HCT116 (cell line): ENCODE data around the gene TUBB4B.

Experiments
- EGR1 ChIP-seq: IDR thresholded peaks from 2 replicates; pipeline ENCODE4 v1.6.1; 2012; ENCODE audit warnings: low read depth
- ELF1 ChIP-seq: IDR thresholded peaks from 2 replicates; pipeline ENCODE4 v1.6.1; 2012; ENCODE audit warnings: low read depth, borderline replicate concordance
- POLR2A ChIP-seq: IDR thresholded peaks from 2 replicates; pipeline ENCODE4 v1.7.0; 2011; ENCODE audit warnings: borderline replicate concordance; ENCODE audit not compliant: insufficient read depth, insufficient read length; ENCODE audit errors: extremely low read depth
- SRF ChIP-seq: IDR thresholded peaks from 2 replicates; pipeline ENCODE4 v1.6.1; 2012; ENCODE audit warnings: low read depth
- TF ChIP-seq, protein P1 (sequence below), 3 experiments: fragments of 200-600 bp in 1 of 3; sonication (generic) in 1 of 3; IDR thresholded peaks in 2 of 3; conservative IDR thresholded peaks in 1 of 3; 2 replicates each; pipeline ENCODE4 v1.5.1; 2012 to 2017; ENCODE audit warnings: low read depth in 2 of 3, low read length in 2 of 3, antibody characterized with exemption in 1 of 3, borderline replicate concordance in 1 of 3, control low read depth in 1 of 3, mild to moderate bottlenecking in 1 of 3, mixed read lengths in 1 of 3, mixed run types in 1 of 3, moderate library complexity in 1 of 3; ENCODE audit not compliant: insufficient read depth in 1 of 3

GRCh38 chr9:137225699-137226331 is 15.3 kb upstream of the TUBB4B start:
- TF ChIP-seq POLR2A (no peak), EGR1 (no peak), SRF (no peak), ELF1 (no peak)
- TF ChIP-seq, protein P1, sequence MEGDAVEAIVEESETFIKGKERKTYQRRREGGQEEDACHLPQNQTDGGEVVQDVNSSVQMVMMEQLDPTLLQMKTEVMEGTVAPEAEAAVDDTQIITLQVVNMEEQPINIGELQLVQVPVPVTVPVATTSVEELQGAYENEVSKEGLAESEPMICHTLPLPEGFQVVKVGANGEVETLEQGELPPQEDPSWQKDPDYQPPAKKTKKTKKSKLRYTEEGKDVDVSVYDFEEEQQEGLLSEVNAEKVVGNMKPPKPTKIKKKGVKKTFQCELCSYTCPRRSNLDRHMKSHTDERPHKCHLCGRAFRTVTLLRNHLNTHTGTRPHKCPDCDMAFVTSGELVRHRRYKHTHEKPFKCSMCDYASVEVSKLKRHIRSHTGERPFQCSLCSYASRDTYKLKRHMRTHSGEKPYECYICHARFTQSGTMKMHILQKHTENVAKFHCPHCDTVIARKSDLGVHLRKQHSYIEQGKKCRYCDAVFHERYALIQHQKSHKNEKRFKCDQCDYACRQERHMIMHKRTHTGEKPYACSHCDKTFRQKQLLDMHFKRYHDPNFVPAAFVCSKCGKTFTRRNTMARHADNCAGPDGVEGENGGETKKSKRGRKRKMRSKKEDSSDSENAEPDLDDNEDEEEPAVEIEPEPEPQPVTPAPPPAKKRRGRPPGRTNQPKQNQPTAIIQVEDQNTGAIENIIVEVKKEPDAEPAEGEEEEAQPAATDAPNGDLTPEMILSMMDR (IDR thresholded peaks at IDR 0.05 in 2 of 3, conservative IDR thresholded peaks at IDR 0.05 in 1 of 3; ENCODE audit: borderline replicate concordance in 1 of 3, insufficient read depth in 1 of 3, low read depth in 2 of 3, low read length in 2 of 3) = no peak
